Measurements from ENCODE around the gene C10orf105. TPM values are rescaled to one million over a fixed set of nuclear protein-coding genes. Genes with fewer than 3 reads are reported as not detected.

Gene C10orf105
- total RNA-seq, 3 donors from 2014 or later, result 0.10 TPM; not detected in 2

- Histone ChIP-seq H3K4me3 (no peak overlapping the region), H3K36me3 (ENCODE audit: low read depth) (no peaks in the 10 kb centered on the region), H3K4me1 (ENCODE audit: low read depth) (peaks cover 7% of the 10 kb centered on the region), H3K9me3 (no peaks in the 10 kb centered on the region)
- ATAC-seq, result no peak
- intact Hi-C loops (cut with DNase I, micrococcal nuclease), result loop anchor here in 1 of 2 donors (10.0 kb wide), 1 partner anchor 55 kb away; the partner anchor contains the start of gene VSIR
- DNase-seq, result no peak
- no peak for TF ChIP-seq CTCF (IDR thresholded peaks at IDR 0.05)
Measured at GRCh38 chr10:71720288-71720687, 710 bp upstream of the C10orf105 start.

- TF ChIP-seq CTCF (IDR thresholded peaks at IDR 0.05), result no peak
- Histone ChIP-seq H3K36me3 (ENCODE audit: low read depth) (no peaks in the 10 kb centered on the region), H3K9me3 (no peaks in the 10 kb centered on the region), H3K4me1 (ENCODE audit: low read depth) (peaks cover 15% of the 10 kb centered on the region), H3K4me3 (no peak overlapping the region)
- ATAC-seq (peak; percentile 17), DNase-seq (no peak)
- intact Hi-C loops (cut with DNase I, micrococcal nuclease), result loop anchor here in 1 of 2 donors (10.0 kb wide), 1 partner anchor 46 kb away; no protein-coding TSS in a partner anchor
Measured at GRCh38 chr10:71719042-71719441, 536 bp downstream of the C10orf105 start.

GRCh38 chr10:71718165-71718698 lies 1.3 kb downstream of the C10orf105 start:
- no peaks in the 10 kb centered on the region for H3K9me3 ChIP-seq
- intact Hi-C loops (cut with DNase I, micrococcal nuclease), result loop anchor here in 1 of 2 donors (10.0 kb wide), 1 partner anchor 47 kb away; no protein-coding TSS in a partner anchor
- peaks cover 22% of the 10 kb centered on the region for H3K4me1 ChIP-seq (ENCODE audit: low read depth)
- no peak for ATAC-seq
- TF ChIP-seq CTCF (IDR thresholded peaks at IDR 0.05), result no peak
- H3K4me3 ChIP-seq, result no peak overlapping the region
- no peaks in the 10 kb centered on the region for H3K36me3 ChIP-seq (ENCODE audit: low read depth)
- peak in 1 of 3 donors; percentile 29 for DNase-seq

- Histone ChIP-seq H3K9me3 (no peaks in the 10 kb centered on the region), H3K36me3 (ENCODE audit: low read depth) (no peaks in the 10 kb centered on the region), H3K4me3 (no peak overlapping the region), H3K4me1 (ENCODE audit: low read depth) (peaks cover 22% of the 10 kb centered on the region)
- intact Hi-C loops (cut with DNase I, micrococcal nuclease), result loop anchor here in 1 of 2 donors (10.0 kb wide), 1 partner anchor 47 kb away; no protein-coding TSS in a partner anchor
- ATAC-seq (no peak), DNase-seq (no peak)
- TF ChIP-seq CTCF (IDR thresholded peaks at IDR 0.05), result no peak
Measured at GRCh38 chr10:71717551-71717951, 2.0 kb downstream of the C10orf105 start.

- Histone ChIP-seq H3K9me3 (no peaks in the 10 kb centered on the region), H3K4me1 (ENCODE audit: low read depth) (peaks cover 22% of the 10 kb centered on the region), H3K36me3 (ENCODE audit: low read depth) (no peaks in the 10 kb centered on the region), H3K4me3 (no peak overlapping the region)
- DNase-seq, result no peak
- intact Hi-C loops (cut with DNase I, micrococcal nuclease), result loop anchor here in 1 of 2 donors (10.0 kb wide), 1 partner anchor 48 kb away; no protein-coding TSS in a partner anchor
- no peak for TF ChIP-seq CTCF (IDR thresholded peaks at IDR 0.05)
- ATAC-seq, result no peak
Measured at GRCh38 chr10:71717056-71717455, 2.5 kb downstream of the C10orf105 start.
